GM13976 (cell line): ENCODE data around the gene PRKG1.
"Not testable (repeated sequence)": the region's sequence is repeated elsewhere in the genome, so short reads cannot be mapped to it uniquely, and the experiment has no call there.

Experiments used
- DNase-seq: peaks from one replicate; pipeline ENCODE4 v3.0.0; 2012; ENCODE audit warnings: low spot score
- CTCF ChIP-seq: IDR thresholded peaks from 2 replicates; pipeline ENCODE4 v1.5.1; 2012; ENCODE audit warnings: borderline replicate concordance, mild to moderate bottlenecking; ENCODE audit not compliant: insufficient read depth; ENCODE audit errors: extremely low read depth, missing control alignments, control extremely low read depth
- in situ Hi-C: fragments of 300-500 bp; cut with MboI; formaldehyde crosslinking; loops from one replicate; pipeline ENCODE4 v1.12.0; 2022; ENCODE audit warnings: low sequenced_read_pairs, mixed read lengths, inconsistent platforms; ENCODE audit not compliant: unreplicated experiment

Gene PRKG1

GRCh38 chr10:51439645-51440044, 365.4 kb downstream of the PRKG1 start:
- in situ Hi-C loops = no loop called here
- no peak for DNase-seq
- TF ChIP-seq CTCF = no peak

- no peak for DNase-seq
- in situ Hi-C loops = no loop called here
- TF ChIP-seq CTCF = no peak
Measured at GRCh38 chr10:51445588-51445987, 371.3 kb downstream of the PRKG1 start.

GRCh38 chr10:51447119-51447518, 372.8 kb downstream of the PRKG1 start:
- no peak for DNase-seq
- in situ Hi-C loops = no loop called here
- TF ChIP-seq CTCF = no peak

GRCh38 chr10:51455762-51456161, 381.5 kb downstream of the PRKG1 start:
- DNase-seq, in situ Hi-C loops: not testable (repeated sequence)

GRCh38 chr10:51459476-51459875, 385.2 kb downstream of the PRKG1 start:
- TF ChIP-seq CTCF = no peak
- no peak for DNase-seq
- in situ Hi-C loops = no loop called here

GRCh38 chr10:51462076-51462779, 387.9 kb downstream of the PRKG1 start:
- in situ Hi-C loops = no loop called here

More at GRCh38 chr10:51462076-51462779, 387.9 kb downstream of the PRKG1 start:
- no peak for TF ChIP-seq CTCF
- no peak for DNase-seq
